HG03064 (cell line): ENCODE measurements around the gene TFF2.

Experiments
- ATAC-seq: cut with Tn5 transposase; IDR thresholded peaks from one replicate; pipeline ENCODE4 v1.9.1; 2021; ENCODE audit warnings: low read depth; ENCODE audit not compliant: unreplicated experiment

Gene TFF2

DNA sequence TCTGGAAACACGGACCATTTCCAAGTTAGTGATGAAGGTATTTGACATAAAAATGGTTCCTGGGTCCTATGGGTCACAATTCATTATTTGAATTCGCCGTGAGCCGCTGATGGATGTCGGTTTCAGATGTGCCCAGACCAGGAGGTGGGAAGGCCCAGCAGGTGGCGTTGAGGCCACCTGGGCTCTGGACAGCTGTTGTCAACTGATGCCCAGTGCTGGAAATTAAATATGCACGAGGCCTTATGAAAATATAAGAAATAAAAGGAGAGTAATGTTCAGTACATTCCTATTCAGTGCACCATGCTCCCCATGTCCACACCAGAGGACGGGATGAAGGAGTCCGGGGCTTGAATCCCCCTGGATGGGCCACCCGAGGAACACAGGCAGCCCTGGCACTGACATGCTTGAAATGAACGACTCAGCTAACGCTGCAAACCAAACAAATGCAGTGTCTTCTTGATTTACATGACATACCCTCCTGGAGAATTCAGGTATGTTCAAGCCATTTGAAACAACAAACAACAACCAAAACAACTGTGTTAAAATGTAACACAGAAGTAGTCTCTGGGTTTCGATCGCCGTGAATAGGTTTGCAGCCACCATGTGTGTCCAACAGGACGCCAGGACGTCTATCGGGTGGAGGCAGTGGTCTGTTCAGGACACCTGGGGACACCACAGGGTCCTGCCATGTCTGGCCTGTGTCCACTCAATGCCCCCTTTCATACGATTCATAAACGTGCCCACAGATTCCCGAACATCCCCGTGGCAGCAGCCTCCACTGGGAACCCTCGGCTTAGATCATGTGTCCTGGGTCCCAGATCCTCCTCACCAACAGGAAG, 41.7 kb downstream of the TFF2 start:
- no peak for ATAC-seq

DNA sequence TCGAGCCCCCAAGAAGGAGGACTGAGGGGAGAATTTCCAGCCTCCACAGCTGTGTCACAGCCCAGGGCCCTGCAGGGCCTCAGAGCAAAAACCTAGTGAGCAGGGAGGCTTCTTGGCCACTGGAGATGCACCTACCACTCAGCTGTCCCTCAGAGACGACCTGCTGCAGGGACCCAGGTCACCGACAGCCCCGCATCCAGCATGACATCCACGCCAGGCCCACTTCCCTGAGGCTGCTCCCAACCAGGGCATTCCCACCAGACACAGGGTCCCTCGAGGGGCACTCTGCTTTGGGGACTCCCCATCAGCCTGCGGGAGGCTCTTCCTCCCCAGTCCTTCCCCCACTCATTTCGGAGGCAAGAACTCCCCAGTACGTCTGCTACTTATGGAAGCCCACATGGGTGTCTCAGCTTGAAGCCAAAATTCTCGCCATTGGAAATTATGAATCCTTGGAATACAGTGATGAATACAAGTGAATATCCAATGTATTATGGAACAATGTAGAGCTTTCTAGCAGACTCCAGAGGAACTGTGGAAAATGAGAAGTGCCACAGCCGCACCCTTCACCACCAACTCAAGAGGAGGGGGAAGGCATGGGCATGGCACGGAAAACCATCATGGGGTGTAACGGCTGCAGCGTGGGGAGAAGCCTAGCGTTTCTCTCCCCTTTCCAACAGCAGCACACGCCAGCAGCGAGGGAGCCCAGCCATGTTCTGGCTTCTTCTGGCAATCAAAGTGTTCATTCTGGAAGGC, 42.5 kb downstream of the TFF2 start:
- no peak for ATAC-seq

DNA sequence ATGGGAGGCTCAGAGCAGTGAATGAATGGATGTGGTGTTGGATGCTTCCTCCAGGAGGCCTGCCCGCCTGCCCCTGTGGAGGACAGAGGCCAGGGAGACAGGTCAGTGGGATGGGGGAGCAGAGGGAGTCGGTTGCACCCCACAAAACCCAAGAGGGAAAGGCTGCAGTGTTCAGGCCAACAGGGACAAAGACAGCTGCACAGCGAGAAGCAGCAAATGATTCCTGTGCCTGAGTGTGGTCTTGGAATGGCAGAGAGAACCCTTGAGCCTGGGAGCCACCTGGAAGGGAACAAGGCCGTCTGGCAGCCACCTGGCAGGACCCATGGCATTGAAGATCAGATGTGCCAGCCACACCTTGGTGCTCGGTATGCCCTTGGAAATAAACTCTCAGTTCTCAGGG, 43.7 kb downstream of the TFF2 start:
- no peak for ATAC-seq

DNA sequence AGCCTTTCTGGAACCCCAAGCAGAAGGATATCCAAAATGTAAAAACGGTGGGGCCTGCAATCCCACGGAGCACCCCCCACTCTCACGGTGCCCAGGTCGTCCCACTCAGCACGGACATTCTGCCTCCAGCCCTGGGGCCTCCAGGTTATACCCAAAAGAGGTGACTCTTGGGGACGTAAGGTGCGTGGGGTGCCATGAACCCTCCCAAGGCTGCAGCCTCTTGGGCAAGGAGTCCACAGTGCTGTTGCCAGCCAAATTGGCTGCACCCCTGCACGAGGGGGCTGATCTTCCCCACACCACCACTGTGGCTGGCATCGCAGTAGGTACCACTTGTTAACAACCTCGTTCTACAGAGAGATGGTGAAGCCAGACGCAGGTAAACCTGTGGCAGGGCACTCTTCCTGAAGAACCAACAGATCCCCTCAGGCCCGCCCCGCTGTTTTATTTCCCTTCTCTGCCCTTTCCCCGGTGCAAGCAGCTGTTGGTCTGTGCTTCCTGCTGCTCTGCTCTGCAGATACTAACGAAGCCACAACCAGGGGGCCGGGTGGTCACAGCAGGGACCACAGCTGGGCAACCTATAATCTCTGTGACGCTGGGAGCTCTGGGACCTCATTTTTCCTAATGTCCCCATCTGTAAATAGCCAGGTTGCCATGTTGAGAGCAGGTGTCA, 44.3 kb downstream of the TFF2 start:
- ATAC-seq, result no peak

DNA sequence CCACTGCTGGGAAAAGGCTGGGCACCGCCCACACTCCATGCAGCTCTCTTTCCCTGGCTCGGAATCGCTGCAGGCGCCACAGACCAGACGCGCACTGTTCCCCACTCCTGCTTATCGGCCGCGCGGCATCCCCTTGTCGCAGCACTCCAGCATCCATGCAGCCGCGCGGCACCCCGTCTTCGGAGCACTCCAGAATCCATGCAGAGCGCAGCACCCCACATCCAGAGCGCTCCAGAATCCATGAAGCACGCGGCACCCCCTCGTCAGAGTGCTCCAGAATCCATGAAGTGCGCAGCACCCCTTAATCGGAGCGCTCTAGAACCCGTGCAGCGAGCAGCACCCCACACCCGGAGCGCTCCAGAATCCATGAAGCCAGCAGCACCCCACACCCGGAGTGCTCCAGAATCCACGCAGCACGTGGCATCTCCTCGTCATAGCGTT, 45.1 kb downstream of the TFF2 start:
- no peak for ATAC-seq

DNA sequence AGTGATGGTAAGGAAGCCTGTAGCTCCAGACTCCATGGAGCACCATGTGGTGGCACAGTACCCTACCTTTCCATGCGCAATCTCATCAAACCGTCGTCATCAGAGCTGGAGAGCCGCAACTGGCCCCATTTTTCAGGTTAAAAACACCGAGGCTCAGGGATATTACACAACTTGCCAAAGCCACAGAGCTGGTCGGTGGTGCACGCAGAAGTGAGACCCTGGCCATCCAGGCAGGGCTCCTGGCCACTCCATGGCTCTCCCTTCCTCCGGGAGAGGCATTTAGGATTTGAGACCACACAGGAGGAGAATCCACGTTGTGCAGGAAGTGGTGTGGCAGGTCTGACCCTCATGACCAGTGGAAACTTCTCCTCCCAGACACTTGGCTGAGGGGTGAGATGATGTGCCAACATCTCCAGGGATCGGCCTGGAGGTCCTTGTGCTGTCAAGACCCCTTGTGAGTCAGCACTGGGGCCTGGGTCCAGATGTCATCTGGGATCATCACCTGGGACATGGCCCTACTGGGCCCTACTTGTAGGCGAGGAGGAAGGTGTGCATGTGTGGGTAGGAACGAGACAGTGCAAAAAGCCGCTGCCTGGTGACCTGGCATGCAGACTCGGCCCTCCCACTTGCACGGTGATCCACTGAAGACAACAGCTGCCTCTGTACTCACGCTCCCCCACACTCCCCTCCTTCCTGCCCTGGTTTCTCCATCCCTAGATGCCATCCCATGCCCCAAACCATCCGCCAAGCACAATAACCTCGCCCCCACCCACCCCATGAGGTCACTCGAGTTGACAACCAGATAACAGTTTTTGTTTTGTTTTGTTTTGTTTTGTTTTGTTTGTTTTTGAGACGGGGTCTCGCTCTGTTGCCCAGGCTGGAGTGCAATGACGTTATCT, 46.0 kb downstream of the TFF2 start:
- ATAC-seq, result no peak

DNA sequence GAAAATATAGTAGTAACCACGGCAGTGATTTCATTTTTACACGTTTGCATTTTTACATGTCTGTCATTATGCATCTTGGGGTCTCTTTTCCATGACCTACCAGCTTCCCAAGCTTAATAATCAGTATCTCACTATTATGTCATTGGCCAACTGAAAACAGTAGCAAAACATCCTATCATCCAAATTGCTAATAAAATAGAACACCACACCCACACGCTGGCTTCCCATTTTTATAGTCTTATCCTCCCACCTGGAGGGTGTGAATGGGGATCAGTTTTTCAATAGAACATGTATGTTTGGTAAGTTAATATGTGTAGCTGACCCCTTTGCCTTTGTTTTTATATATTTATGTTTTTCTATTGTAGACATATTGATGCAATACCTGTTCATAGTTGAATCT, 47.4 kb downstream of the TFF2 start:
- no peak for ATAC-seq

DNA sequence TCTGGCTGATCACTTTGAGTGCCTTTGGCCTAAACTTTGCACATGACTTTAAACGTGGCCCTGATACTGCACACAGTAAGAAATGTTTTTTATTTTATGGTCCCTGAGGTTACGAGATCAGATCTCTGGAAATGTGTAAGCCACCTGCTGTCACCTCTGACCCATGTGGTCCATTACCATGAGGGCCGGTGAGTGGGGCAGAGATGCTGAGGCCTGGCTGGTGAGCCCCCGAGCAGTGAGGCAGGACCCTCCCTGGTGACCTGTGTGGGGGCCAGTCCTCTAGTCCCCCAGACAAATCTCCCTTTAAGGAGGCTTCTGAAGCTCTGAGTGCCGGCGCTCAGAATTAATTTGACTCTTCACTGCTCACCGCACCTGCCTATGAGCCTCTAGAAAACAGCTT, 48.0 kb downstream of the TFF2 start:
- no peak for ATAC-seq

DNA sequence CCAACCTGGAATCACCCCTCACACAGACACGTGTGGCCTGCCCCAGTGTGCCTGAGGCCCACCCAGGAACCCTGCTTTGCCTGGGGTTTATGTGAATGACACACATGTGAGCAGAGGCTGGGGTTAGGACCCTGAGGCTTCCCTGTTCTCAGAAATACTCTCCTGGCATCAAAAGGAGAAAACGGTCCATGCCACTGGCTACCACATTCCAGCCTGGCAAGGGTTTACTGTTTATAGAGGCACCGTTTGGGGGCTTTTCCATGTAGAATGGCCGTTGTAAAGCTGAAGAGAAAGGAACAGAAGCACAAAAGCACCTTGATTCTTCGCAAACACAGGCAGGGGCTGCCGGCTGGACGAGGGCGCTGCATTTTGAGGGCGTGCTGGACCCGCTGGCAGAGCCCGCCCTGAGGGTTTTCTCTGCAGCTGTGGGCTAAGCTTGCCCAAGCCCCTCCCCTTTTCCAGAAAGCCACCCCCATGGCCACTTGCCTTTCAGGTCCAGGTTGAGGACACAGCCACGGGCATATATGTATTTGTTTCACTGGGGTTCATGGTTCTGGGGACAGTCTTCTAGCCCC, 48.6 kb downstream of the TFF2 start:
- no peak for ATAC-seq

DNA sequence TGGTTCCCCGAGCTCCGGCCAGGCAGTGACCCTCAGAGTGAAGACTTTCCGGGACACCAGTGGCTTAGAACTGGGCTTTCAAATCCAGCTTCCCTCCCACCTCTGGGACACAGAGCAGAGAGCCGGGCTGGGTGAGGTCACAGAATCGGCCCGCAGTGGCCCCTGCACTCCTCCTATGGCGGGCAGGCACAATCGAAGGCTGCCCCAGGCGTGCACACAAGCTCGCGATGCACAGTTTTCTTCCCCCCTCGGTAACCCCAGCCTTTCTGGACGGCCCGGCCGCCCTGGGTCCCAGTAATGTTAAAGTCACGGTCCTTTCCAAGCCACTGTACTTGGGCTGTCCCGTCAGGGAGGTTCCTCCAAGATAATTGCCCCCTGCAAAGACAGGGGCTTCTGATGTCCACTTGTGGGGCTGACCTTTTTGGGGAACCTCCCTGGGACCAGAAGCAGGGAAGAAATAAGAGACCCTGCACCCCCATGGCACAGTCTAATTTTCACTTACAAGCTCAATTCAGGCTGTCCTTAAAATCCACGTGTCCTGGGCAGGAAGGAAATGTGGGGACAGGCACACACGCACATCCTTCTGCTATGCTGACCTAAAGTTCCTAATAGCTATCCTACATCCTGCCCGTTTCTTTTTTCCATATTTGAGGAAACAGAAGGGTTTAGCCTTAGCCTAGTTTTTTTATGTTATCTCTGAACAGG, 49.3 kb downstream of the TFF2 start:
- no peak for ATAC-seq

DNA sequence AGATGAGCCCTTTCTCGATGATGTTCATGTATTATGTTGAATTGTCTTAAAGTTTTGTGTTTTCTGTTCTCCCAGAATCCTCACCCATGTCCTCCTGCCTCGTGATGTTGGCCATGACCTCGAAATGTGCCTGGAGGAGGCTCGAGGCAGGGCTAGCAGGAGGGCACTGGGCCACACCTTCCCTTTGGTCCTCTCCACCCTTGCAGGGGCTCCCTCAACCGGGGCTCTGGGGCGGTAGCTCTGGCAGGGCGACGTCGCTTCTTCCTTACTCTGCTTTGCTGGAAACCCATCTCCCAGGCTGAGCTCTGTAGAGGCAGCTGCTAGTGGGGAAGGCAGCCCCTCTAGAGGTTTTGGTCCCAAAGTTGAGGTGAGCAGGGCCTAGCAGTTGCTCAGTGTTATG, 49.8 kb downstream of the TFF2 start:
- ATAC-seq, result no peak

DNA sequence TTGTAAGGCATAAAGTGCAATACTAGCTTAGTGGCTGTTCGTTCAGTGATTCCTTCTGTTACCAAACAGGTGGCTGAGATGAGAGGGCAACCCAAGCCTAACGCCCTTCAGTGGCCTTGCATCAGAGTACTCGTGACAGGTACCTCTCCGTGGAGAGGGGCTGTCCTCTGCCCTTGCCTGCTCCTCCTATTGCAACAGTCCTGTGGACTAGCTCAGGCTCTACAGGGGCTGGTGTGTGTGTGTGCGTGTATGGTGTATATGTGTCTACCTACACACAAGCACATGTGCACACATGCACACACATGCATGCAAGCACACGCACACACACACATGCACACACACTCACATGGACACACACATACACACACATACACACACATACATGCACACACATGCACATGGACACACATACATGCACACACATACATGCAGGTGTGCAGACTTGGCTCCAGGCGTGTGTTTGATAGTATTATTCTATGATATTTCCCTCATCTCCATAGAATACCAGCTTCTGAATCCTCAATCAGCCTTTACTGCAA, 50.7 kb downstream of the TFF2 start:
- no peak for ATAC-seq

DNA sequence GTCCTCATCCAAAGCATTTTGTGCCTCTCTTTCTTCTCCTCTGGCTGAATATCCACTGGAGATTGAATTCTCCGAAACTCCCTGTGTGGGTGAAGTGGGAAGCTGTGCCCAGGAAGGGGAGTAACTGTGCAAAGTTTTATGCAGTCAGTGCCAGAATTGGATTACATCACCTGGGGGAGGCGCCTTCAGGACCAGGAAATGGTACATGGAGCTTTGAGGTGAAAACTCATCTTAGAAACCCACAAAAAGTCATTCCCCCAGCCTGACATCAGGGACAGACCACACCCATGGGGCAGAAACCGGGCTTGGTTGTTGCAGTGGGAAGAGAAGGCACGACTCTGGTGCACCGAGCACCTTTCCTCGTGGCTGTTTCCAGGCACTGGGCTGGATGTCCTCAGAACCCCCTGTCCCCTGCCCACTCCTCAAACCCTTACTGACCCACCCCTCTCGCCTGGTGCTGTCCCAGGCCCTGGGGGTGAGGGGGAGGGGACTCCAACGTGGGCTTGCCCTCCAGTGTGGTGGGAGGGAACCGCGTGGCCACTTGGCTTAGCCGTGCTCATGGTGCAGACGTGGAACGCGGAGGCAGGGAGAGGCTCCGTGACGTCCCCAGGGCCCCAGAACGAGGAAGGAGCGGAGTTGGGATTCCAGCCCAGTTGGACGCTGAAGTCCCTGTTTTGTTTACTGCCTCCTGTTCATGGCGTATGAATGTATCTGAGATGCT, 51.3 kb downstream of the TFF2 start:
- no peak for ATAC-seq

DNA sequence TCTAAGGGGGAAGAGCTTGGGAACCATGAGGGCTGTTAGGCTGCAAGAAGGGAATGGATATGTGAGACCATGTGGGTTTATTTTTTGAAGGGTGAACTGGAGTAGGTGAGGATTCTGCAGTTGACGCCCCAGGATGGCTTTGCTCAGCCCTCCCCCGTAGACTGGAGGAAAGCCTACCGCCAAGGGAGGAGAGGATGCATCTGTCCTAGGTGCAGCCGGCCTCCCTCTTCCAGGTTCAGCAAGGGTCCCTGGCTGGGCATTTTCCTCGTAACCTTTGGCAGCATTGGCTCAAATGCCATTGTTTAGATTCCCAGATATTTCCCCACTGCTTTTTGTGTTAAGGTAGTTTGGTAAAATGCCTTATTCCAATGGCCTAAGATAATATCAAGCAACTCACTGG, 52.1 kb downstream of the TFF2 start:
- ATAC-seq, result no peak

DNA sequence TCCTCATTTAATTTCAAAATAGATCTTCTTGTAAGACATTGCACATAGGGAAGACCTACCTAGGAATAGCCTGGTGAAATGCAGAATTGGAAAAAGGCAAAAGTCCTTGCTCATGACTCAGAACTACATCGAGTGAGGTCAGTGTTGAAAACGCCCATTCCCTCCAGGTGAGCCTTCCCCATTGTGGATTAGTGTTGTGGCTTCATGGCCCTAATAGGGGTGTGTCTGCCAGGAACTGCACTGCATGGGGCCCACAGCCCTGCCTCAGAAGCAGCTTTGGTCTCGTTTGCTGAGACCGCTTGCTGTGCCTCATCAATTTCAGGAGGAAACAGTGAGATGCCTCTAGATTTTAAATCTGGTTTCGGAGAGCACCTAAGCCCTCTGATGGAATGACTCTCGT, 52.6 kb downstream of the TFF2 start:
- no peak for ATAC-seq

DNA sequence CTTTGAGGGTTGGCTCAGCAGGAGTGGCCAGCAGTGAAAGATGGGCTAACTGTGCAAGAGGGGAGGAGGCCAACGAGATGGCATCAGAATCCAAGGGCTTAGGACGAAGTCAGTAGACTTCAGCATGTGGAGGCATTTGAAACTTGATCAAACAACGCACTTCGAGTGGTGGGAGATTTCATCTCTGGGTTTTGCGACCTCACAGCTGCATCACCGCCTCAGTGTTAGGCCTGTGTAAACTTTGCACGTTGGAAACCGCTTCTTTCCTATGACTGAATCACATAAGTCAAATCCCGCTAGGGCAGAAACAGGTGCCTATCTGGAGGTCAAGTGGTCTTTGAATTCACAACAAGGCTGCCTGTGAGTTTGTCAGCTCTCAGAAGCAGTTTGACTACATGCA, 53.4 kb downstream of the TFF2 start:
- ATAC-seq, result no peak

DNA sequence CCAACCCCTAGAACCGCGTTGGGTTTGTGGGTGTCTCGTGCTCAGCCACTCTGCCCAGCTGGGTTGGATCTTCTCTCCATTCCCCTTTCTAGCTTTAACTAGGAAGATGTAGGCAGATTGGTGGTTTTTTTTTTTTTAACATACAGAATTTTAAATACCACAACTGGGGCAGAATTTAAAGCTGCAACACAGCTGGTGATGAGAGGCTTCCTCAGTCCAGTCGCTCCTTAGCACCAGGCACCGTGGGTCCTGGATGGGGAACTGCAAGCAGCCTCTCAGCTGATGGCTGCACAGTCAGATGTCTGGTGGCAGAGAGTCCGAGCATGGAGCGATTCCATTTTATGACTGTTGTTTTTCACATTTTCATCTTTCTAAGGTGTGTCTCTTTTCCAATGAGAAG, 54.3 kb downstream of the TFF2 start:
- ATAC-seq, result no peak
